Measurements from ENCODE around the gene MAPK8.

DNA sequence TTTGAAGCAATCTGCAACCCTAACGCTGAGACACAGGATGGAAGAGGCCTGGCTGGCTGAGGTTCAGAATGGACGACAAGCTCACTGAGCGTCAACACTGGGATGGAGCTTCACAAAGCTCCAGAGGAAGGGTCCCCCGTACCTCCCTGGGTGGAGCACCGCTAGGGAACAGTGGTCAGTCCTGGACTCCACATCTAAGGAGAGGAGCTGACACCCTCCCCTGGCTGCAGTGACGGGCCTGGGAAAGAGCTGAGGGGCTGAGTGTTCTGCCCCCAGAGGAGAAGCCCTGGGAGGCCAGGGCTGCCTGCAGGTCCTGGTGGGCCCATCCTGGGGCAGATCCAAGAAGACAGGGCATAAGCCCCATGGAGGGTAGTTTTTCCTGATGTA, 152.2 kb downstream of the MAPK8 start:
- TF ChIP-seq SMAD3 (CRISPR knock-in tag; conservative IDR thresholded peaks at IDR 0.05) (no peak), ETV6 (IDR thresholded peaks at IDR 0.05; ENCODE audit: borderline replicate concordance in 1 of 2, low read depth in 2 of 2, low read length in 1 of 2) (no peak), ETV6 (CRISPR knock-in tag; IDR thresholded peaks at IDR 0.05; ENCODE audit: borderline replicate concordance) (no peak), ZNF431 (CRISPR knock-in tag; IDR thresholded peaks at IDR 0.05) (no peak), TAF1 (IDR thresholded peaks at IDR 0.05; ENCODE audit: control insufficient read depth, extremely low read depth, insufficient read depth, low read length, severe bottlenecking) (no peak), CHD2 (IDR thresholded peaks at IDR 0.05; ENCODE audit: low read depth, low read length) (no peak), POLR2AphosphoS2 (IDR thresholded peaks at IDR 0.05; ENCODE audit: low read length) (no peak), NELFE (IDR thresholded peaks at IDR 0.05; ENCODE audit: insufficient read depth, insufficient read length) (no peak)
- TF ChIP-seq, protein P1, sequence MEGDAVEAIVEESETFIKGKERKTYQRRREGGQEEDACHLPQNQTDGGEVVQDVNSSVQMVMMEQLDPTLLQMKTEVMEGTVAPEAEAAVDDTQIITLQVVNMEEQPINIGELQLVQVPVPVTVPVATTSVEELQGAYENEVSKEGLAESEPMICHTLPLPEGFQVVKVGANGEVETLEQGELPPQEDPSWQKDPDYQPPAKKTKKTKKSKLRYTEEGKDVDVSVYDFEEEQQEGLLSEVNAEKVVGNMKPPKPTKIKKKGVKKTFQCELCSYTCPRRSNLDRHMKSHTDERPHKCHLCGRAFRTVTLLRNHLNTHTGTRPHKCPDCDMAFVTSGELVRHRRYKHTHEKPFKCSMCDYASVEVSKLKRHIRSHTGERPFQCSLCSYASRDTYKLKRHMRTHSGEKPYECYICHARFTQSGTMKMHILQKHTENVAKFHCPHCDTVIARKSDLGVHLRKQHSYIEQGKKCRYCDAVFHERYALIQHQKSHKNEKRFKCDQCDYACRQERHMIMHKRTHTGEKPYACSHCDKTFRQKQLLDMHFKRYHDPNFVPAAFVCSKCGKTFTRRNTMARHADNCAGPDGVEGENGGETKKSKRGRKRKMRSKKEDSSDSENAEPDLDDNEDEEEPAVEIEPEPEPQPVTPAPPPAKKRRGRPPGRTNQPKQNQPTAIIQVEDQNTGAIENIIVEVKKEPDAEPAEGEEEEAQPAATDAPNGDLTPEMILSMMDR (IDR thresholded peaks at IDR 0.05 in 2 of 3, conservative IDR thresholded peaks at IDR 0.05 in 1 of 3; ENCODE audit: insufficient read depth in 2 of 3, low read depth in 1 of 3, low read length in 3 of 3), result no peak
- TF ChIP-seq, protein P2, sequence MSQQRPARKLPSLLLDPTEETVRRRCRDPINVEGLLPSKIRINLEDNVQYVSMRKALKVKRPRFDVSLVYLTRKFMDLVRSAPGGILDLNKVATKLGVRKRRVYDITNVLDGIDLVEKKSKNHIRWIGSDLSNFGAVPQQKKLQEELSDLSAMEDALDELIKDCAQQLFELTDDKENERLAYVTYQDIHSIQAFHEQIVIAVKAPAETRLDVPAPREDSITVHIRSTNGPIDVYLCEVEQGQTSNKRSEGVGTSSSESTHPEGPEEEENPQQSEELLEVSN (IDR thresholded peaks at IDR 0.05; ENCODE audit: borderline replicate concordance in 1 of 2, extremely low read depth in 1 of 2, insufficient read depth in 1 of 2, insufficient read length in 1 of 2, low read depth in 1 of 2, low read length in 1 of 2, poor library complexity in 1 of 2, severe bottlenecking in 1 of 2), result no peak

All from K562 (cell line).